Adipocyte (in vitro differentiated cells): ENCODE results near the gene LEMD3.

Experiments used
- DNase-seq: peaks from one replicate; pipeline ENCODE4 v3.0.0-alpha.2; 2015; ENCODE audit warnings: low read depth
- H3K27me3 ChIP-seq: replicated peaks from 2 replicates; pipeline ENCODE4 v1.7.0; 2013; ENCODE audit warnings: mild to moderate bottlenecking, low read length, moderate library complexity; ENCODE audit not compliant: control insufficient read depth, insufficient read depth
- H3K36me3 ChIP-seq: 2 replicates; pipeline ENCODE4 v1.7.0; 2013; ENCODE audit warnings: low read length, mild to moderate bottlenecking, moderate library complexity; ENCODE audit not compliant: control insufficient read depth, insufficient read depth, severe bottlenecking
- H3K4me1 ChIP-seq: 2 replicates; pipeline ENCODE4 v1.7.0; 2013; ENCODE audit warnings: mild to moderate bottlenecking, low read length, moderate library complexity; ENCODE audit not compliant: control insufficient read depth, insufficient read depth
- H3K4me3 ChIP-seq: 2 replicates; pipeline ENCODE4 v1.7.0; 2013; ENCODE audit warnings: mild to moderate bottlenecking, low read length, moderate library complexity
- H3K9ac ChIP-seq: 2 replicates; pipeline ENCODE4 v1.7.0; 2013; ENCODE audit warnings: mild to moderate bottlenecking, low read length, moderate library complexity
- H3K9me3 ChIP-seq: 2 replicates; pipeline ENCODE4 v1.7.0; 2013; ENCODE audit warnings: mild to moderate bottlenecking, low read length, moderate library complexity; ENCODE audit not compliant: control insufficient read depth

LEMD3 gene

DNA sequence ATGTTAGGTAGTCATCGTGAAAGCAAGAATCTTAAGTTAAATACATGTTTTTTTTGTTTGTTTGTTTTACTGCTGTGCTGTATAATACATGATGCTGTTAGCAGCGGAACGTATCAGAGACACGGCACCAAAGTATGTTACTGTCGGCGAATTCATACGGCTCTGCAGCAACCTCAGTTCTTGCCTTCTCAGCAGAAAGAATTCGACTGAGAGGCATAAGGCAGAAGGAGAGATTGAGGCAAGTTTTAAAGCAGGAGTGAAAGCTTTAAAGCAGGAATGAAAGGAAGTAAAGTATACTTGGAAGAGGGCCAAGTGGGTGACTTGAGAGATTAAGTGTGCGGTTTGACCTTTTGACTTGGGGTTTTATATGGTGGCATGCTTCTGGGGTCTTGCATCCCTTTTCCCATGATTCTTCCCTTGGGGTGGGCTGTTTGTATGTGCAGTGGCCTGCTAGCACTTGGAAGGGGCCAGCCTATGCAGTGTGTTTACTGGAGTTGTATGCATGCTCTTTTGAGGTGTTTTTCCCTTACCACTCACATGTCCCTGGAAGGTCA, 23.7 kb downstream of the LEMD3 start:
- Histone ChIP-seq H3K9me3 (peaks cover 5% of the 10 kb centered on the region), H3K4me3 (no peak overlapping the region), H3K9ac (no peak overlapping the region), H3K27me3 (no peaks in the 10 kb centered on the region), H3K4me1 (peaks cover 16% of the 10 kb centered on the region), H3K36me3 (no peaks in the 10 kb centered on the region)
- DNase-seq: no peak

- Histone ChIP-seq H3K9me3 (peaks cover 5% of the 10 kb centered on the region), H3K4me3 (no peak overlapping the region), H3K36me3 (no peaks in the 10 kb centered on the region), H3K4me1 (peaks cover 23% of the 10 kb centered on the region), H3K9ac (no peak overlapping the region), H3K27me3 (no peaks in the 10 kb centered on the region)
- DNase-seq: no peak
Observed at GRCh38 chr12:65194949-65195348, 25.6 kb downstream of the LEMD3 start.

- H3K27me3 ChIP-seq: no peaks in the 10 kb centered on the region
- peaks cover 23% of the 10 kb centered on the region for H3K4me1 ChIP-seq
- no peak for DNase-seq
- H3K9me3 ChIP-seq: peaks cover 5% of the 10 kb centered on the region
- no peaks in the 10 kb centered on the region for H3K36me3 ChIP-seq
- no peak overlapping the region for H3K4me3 ChIP-seq
- no peak overlapping the region for H3K9ac ChIP-seq
Observed at GRCh38 chr12:65195387-65196055, 26.1 kb downstream of the LEMD3 start.

GRCh38 chr12:65196762-65197567, 27.6 kb downstream of the LEMD3 start:
- Histone ChIP-seq H3K9me3 (peaks cover 5% of the 10 kb centered on the region), H3K4me3 (no peak overlapping the region), H3K27me3 (no peaks in the 10 kb centered on the region), H3K4me1 (peaks cover 23% of the 10 kb centered on the region), H3K36me3 (no peaks in the 10 kb centered on the region), H3K9ac (no peak overlapping the region)
- no peak for DNase-seq

DNA sequence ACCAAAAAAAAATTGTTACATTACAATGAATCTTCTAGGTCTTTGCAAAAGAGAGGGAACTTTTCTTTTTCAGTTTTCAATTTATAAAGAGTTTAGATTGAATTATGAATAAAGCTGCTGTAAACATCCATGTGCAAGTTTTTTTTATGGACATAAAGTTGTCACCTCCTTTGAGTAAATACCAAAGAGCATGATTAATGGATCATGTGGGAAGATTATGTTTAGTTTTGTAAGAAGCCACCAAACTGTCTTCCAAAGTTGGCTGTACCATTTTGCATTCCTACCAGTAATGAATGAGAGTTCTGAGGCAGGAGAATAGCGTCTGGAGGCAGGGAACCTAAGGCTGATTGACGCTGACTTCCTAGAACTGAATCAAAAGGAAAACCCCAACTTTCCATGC, 30.2 kb downstream of the LEMD3 start:
- DNase-seq: no peak
- H3K4me3 ChIP-seq: no peak overlapping the region
- H3K4me1 ChIP-seq: peaks cover 27% of the 10 kb centered on the region
- H3K36me3 ChIP-seq: no peaks in the 10 kb centered on the region
- no peak overlapping the region for H3K9ac ChIP-seq
- H3K27me3 ChIP-seq: no peaks in the 10 kb centered on the region
- peaks cover 5% of the 10 kb centered on the region for H3K9me3 ChIP-seq

GRCh38 chr12:65200007-65200665, 30.8 kb downstream of the LEMD3 start:
- Histone ChIP-seq H3K4me3 (no peak overlapping the region), H3K9me3 (peaks cover 5% of the 10 kb centered on the region), H3K36me3 (no peaks in the 10 kb centered on the region), H3K27me3 (no peaks in the 10 kb centered on the region), H3K4me1 (peaks cover 24% of the 10 kb centered on the region), H3K9ac (no peak overlapping the region)
- no peak for DNase-seq

DNA sequence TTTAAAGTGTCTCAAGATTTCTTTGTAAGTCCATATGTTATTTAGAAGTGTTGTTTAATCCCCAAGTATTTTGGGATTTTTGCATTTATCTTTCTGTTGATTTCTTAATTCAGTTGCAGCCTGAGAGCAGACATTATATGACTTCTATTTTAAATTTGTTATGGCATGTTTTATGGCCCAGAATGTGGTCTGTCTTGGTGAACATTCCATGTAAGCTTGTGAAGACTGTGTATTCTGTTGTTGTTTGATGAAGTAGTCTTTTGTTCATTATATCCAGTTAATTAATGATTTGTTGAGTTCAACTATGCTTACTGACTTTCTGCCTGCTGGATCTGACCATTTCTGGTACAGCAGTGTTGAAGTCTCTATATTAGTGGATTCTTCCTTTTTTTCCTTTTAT, 34.0 kb downstream of the LEMD3 start:
- no peak overlapping the region for H3K9ac ChIP-seq
- H3K27me3 ChIP-seq: no peaks in the 10 kb centered on the region
- H3K4me3 ChIP-seq: no peak overlapping the region
- no peaks in the 10 kb centered on the region for H3K9me3 ChIP-seq
- DNase-seq: no peak
- no peaks in the 10 kb centered on the region for H3K36me3 ChIP-seq
- peaks cover 16% of the 10 kb centered on the region for H3K4me1 ChIP-seq

- Histone ChIP-seq H3K27me3 (no peaks in the 10 kb centered on the region), H3K9me3 (no peaks in the 10 kb centered on the region), H3K4me1 (peaks cover 10% of the 10 kb centered on the region), H3K4me3 (no peak overlapping the region), H3K36me3 (no peaks in the 10 kb centered on the region), H3K9ac (no peak overlapping the region)
- DNase-seq: no peak
Observed at GRCh38 chr12:65204886-65205525, 35.6 kb downstream of the LEMD3 start.

DNA sequence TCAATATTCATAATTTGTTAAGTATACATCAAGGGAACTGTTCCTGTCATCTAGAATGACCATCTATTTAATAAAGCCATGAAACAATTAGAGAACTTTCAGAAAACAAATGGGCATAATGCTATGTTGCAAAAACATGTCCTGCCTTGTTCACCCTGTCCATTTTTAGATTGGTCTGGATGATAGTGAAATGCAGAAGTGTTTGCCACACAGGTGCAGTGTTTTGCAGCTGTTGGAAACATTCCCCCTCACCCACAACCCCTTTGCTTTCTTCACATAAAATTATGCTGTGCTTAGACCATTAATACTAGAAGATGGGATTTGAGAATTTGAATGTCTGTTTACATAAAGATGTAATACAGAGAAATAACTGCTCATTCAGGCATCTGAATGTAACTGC, 36.5 kb downstream of the LEMD3 start:
- Histone ChIP-seq H3K36me3 (no peaks in the 10 kb centered on the region), H3K9me3 (no peaks in the 10 kb centered on the region), H3K9ac (no peak overlapping the region), H3K4me1 (peaks cover 10% of the 10 kb centered on the region), H3K4me3 (no peak overlapping the region), H3K27me3 (no peaks in the 10 kb centered on the region)
- DNase-seq: no peak

- no peak overlapping the region for H3K9ac ChIP-seq
- no peak for DNase-seq
Observed at GRCh38 chr12:65208125-65208524, 38.7 kb downstream of the LEMD3 start.

More at GRCh38 chr12:65208125-65208524, 38.7 kb downstream of the LEMD3 start:
- Histone ChIP-seq H3K36me3 (peaks cover 3% of the 10 kb centered on the region), H3K9me3 (no peaks in the 10 kb centered on the region), H3K4me3 (no peak overlapping the region), H3K4me1 (peaks cover 4% of the 10 kb centered on the region), H3K27me3 (no peaks in the 10 kb centered on the region)
